IPS-NIHi7 (cell line): ENCODE data around the gene IGF2R.
"Not testable (repeated sequence)": the region's sequence is repeated elsewhere in the genome, so short reads cannot be mapped to it uniquely, and the experiment has no call there.

Experiments used
- DNase-seq: peaks from one replicate; pipeline ENCODE4 v3.0.0; 2012; ENCODE audit warnings: mixed read lengths; ENCODE audit errors: extremely low spot score

Gene IGF2R

DNA sequence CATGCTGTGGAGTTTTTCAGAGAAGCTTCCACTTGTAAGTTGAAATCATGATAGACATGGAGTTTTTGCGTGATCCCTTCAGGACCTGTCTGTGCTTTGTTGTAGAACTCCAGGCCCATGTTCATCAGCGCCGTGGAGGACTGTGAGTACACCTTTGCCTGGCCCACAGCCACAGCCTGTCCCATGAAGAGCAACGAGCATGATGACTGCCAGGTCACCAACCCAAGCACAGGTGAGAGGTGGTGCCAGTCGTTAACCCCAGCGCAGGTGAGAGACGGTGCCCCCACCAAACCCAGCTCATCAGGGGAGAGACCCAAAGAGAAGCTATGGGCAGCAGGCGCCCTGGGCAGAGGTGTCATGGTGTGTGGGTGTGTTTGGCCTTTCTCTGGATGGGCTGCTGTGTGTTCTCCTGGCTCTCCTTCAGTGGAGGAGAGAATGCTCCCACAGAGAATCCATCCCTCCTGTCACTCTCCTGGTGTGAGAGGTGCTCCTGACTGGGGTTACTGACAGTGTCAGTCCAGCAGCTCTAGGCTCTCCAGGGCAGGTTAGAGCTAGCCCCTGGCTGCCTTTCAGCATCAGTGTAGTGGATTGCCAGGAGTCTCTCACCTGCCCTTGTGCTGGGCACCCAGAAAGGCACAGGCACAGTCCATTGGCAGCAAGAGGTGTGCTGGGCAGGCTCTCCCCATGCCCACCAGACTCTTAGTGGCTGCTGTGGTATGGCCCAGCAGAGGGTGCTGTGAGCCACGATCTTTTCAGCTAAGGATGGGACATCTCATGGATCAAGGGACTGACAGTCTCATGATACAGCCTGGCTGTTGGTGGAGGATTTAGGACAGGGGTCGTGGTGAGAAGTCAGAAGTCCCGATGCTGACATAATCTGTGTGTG lies 103.2 kb downstream of the IGF2R start:
- DNase-seq = peak; percentile 46

DNA sequence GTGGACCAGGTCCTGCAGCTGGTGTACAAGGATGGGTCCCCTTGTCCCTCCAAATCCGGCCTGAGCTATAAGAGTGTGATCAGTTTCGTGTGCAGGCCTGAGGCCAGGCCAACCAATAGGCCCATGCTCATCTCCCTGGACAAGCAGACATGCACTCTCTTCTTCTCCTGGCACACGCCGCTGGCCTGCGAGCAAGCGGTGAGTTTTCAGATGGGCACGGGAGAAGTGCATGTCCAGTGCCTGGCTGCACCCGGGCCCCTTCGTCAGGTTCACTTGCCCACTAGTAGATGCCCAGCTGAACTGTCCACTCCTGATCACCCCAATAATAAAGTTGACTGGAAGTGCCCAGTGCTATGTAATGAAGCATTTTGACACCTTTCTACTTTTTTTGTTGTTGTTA lies 104.4 kb downstream of the IGF2R start:
- DNase-seq = no peak

DNA sequence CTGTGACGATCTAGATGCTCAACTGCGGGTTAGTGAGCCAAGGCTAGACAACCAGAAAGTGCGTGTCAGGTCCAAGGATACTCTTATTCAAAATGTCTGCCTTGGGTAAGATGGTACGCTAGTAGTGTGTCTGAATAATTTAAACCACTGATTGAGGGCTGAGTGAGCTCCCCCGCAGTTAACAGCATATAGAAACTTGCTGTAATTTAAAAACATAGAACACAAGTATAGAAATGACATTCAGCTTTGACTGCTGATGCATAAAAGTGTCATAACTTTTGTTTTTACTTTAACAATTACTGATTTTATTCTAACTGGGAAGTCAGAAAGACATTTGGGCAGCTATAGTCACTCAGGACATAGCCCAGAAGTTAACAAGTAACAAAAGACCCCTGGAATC lies 107.1 kb downstream of the IGF2R start:
- no peak for DNase-seq

DNA sequence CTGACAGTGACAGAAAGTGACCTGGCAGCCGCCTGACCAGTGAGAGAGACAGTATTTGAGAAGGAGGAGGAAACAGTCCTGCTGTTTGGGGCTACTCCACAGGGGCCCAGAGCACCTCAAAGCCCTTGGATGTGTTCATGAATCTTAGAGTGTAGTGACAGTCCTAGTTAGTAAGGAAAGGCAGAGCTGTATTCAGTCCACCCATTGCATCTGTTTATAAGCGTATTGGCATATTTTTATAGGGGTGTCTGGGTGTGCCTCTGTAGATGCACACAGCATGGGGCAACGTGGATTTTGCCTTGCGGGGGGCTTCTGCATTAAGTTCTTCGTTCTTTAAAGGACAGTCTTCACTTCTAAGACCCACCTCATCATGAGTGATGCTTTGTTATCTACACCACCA lies 108.1 kb downstream of the IGF2R start:
- DNase-seq = no peak

DNA sequence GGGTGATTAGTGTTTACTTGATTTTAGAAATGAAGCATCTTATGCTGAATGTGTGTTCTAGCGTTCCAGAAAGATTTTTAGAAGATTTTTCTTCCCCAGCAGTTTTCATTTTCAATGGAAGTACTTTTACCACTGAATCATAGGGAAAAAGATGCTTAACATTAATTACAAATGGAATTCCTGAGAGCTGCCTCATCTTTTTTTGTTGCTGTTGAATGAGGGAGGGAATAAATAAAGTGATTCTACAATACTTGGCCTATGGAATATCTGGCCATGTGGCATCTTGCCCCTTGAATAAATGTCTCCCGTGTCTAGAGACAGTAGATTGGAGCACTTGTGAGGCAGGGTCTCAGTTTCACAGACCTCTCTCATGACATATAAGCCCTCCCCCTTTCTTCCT lies 108.6 kb downstream of the IGF2R start:
- no peak for DNase-seq

DNA sequence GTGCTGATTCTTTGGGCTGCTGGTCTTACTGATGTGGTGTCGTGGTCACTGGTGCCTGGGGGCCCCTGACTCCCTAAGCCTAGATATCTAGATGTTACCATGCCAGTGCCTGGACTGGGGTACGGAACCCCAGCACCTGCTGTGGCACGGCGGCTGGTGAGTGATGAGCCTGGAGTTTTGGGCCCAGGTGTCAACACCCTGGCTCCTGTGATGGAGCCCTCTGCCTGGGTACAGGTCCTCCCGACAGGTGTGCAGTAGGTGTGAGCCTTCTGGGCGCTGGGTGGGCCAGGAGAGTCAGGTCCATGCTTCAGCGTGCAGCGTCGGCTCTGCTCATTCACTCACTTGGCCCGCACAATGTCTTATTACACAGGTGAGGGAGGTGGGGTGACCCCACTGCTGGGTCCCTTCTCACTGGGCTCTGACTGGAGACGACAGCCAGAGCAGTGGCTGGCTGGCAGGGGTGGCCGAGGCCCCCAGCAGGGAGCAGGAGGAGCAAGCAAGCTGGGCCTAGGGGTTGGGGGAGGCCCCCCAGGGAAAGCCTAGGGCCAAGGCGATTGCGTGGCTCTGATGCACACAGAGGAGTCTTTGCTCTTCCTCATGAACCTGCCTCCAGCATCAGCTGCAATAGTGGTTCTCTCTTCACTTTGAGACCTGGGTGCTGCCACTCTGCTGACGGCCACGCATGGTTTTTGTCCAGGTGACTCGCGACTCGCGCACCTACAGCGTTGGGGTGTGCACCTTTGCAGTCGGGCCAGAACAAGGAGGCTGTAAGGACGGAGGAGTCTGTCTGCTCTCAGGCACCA lies 110.2 kb downstream of the IGF2R start:
- no peak for DNase-seq

DNA sequence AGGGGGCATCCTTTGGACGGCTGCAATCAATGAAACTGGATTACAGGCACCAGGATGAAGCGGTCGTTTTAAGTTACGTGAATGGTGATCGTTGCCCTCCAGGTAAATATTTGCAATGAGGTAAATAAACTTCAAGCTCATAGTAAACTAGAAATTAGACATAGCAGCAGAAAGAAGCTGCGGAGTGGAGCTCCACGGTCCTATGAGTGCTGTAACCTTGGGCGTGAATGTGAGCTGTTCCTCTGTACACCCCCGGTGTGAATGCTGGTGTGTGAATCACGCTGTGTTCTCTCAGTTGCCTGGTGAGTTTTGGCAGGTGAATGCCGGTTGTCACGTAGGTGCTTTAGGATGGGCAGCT lies 110.8 kb downstream of the IGF2R start:
- DNase-seq = no peak

DNA sequence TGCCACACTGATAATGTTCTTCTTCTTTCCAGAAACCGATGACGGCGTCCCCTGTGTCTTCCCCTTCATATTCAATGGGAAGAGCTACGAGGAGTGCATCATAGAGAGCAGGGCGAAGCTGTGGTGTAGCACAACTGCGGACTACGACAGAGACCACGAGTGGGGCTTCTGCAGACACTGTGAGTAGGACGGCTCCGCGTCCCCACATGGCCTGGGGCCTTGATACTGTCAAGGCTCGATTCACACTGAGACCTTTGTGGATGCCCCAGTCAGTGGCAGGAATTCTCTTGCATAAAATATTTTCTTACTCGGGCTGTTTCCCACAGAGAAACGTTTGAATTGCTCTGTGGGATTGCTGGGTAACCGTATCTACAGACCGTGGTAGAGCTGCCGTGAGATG lies 111.2 kb downstream of the IGF2R start:
- DNase-seq = no peak

DNA sequence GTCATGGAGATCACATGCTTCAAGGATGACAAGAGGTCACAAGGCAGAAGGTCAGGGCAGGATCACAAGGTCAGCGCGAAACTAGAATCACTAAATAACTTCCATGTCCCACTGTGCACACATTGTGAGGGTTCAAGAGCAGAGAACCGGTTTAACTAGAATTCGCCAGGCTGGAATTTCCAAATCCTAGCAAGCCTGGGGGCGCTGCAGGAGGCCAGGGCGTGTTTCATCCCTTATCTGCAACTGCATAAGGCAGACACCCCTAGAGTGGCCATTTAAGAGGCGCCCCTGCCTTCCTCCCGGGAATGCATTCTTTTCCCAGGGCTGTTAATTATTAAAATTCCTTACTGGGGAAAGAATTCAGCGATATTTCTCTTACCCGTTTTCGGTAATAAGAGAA lies 112.5 kb downstream of the IGF2R start:
- DNase-seq = no peak

DNA sequence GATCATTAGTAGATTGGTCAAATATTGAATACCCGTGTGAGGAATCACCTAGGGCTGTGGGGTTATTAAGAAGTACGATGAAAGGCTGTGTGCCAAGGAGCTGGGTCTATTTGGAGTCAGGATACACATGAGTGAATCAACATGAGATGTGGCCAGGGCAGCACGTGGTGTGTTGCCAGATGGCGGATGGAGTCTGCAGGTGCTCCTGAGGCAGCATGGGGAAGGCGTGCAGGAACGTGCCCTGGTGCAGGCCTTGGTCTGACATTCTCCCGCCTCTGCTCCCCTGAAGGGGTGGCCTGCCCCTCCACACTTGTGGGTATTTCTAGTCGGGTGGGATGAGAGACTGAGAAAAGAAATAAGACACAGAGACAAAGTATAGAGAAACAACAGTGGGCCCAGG lies 113.7 kb downstream of the IGF2R start:
- DNase-seq = no peak

DNA sequence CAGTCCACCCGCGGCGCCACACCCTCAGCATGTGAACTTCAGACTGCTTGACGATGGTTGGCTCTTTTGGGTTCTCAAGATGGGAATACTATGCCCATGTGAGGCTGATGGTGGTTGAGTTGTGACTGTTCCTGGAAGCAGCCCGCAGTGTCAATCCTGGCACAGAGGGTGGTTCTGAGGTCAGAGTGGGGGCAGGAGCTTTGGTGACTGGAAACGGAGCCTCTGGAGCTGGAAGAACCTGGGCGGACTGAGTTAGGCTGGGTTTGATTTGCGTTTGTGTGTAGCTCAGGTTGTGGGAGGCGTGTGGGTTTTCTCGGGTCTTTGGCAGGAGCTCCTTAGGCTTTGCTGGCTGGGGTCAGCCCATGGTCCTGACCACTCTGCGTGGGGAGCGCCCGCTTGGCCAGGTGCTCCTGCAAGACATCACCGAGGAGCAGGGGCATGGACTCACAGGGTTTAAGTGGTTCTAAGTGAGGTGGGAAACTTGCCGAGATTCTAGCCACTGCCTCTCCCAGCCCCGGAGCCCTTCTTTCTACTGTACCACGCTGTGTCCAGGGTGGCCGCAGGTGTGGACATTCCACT lies 115.4 kb downstream of the IGF2R start:
- DNase-seq = no peak

DNA sequence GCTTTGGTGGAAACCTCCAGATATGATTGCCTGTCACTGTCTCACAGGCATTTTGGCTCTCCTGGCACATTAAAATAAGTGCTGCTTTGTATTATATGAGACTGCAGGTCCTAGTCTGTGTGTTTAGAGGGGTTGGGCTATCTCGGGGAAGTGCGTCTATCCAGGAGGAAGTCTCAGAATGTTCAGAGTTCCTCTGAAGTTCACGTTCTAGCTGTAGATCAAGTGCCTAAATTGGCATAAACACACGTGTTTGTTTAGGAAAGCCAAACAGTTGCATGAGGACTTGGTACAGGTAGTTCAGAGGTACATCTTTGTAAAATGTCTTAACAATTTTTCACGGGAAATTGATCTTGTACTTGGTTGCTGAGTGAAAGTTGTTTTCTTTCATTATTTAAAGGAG lies 116.3 kb downstream of the IGF2R start:
- no peak for DNase-seq

DNA sequence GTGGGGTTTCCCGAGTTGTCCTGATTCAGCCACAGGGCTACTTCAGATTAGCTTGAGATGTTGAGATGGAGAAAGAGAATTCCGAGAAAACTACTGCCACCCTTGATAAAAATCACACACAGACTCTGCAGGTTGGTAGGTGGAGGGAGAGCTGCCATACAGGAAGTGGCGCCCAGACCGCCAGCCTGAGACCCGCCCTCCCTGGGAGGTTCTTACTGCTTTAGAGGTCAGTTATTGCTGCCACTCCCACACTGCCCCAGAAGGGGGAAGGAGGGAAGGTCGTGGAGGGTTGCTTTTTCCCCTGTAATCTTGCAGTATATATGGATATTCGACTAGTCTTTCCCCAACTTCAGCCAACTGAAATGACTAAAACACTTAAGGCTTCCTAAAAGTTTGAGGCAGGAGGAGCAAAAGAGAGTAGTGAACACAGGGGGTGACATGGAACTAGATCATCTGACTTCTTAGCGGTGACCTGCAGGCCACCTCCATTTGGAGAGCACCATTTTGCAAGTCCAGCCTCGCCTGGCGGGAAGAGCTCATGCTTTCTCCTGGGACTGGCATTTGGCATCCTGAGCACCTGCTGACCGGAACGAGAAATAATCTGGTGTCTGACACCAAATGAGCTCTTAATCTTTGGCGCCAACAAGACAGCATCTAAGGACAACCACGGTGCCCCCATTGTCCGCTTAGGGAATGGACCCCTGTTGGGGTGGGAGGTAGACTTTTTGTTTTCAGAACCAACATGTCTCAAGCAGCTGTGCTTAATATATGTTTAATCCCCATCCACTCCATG lies 117.0 kb downstream of the IGF2R start:
- no peak for DNase-seq

DNA sequence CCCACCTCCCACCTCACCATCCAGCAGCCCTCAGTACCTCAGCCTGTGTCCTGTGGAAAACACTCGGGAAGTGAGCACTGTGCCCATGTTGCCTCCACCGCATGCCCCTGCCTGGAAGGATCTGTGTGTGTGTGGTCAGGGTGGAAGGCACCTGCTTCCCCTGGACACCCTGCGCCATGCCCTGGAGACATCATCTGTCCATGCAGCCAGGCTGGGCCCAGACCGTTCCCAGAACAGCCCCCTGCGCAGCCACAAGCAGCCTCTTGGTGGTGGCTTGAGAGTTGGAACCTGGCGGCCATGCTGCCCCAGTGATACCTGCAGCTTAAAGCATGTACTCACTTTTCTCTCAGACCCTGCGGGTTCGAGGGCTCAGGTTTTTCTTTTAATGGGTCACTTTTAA lies 117.9 kb downstream of the IGF2R start:
- no peak for DNase-seq

DNA sequence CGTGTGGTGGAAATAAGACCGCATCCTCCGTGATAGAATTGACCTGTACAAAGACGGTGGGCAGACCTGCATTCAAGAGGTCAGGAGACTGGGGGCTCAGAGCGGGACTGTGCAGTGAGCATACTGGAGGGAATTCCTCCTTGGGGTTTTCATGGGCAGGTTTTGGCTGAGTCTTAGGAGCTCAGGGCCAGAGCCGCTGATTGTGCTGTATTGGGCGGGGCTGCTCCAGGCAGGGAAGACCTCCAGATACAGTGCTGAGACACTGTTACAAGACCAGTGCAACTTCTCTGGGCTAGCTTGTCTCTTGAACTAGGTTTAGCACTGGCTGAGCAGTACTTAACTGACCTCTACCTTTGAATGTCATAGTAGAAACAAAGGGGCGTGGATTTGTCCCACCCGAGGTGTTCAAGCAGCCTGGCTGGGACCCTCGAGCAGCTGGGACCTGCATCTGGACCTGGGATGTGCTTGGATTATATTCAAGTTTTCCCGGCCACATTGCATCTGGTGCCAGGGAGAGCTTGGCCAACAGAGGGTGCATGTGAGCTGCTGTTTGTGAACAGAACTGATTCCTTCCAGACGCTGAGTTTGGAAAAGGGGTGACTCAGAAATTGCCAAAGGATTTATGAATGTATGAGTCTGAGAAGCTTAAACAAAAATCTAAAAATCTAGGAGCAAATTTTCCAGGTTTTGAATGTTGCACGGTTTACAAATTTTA lies 119.3 kb downstream of the IGF2R start:
- peak; percentile 82 for DNase-seq

DNA sequence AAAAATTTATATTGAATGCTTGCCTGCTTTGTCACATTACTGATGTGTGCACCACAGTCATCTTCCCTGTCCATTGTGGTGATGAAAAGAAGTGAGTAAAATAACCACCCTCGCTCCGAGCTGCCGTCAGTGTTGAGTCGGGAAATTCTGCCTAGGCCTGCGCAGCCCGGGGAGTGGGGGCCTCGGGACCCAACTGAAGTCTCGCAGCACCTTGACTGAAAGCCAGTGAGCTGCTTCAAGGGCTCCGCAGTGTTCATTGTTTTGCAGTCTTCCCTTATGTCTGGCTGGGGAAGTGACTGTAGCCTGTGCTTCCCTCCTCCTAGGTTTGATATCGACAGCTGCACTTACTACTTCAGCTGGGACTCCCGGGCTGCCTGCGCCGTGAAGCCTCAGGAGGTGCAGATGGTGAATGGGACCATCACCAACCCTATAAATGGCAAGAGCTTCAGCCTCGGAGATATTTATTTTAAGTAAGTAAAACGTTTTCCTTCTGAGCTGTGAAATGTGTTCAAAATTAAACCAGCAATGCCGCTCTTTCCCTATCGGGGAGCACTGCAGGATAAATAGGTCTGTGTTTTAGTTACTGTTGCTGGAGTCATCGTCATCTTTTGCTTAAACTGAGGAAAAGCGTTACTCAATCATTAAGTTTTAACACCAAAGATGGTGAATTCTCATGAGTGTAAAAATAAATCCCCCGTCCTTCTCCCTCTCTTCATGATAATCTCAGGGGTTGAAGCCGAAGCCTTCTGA lies 120.1 kb downstream of the IGF2R start:
- DNase-seq = no peak

DNA sequence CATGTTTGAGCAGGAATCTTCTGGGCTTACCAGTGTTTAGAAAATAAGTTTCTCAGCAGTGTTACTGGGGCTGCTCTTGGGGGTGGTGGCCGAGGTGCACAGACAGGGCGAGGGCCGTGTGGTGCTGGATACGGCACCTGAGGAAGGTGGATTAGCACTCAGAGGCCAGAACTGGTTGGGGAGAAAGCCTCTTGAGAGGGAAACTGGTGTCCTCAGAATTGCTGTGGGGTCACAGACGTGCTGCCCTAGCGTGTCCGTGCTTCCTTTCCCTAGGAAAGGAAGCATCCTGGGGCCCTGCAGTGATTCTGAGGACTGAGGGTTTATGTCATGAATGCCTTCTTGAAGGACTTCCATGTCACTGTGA lies 120.6 kb downstream of the IGF2R start:
- no peak for DNase-seq

DNA sequence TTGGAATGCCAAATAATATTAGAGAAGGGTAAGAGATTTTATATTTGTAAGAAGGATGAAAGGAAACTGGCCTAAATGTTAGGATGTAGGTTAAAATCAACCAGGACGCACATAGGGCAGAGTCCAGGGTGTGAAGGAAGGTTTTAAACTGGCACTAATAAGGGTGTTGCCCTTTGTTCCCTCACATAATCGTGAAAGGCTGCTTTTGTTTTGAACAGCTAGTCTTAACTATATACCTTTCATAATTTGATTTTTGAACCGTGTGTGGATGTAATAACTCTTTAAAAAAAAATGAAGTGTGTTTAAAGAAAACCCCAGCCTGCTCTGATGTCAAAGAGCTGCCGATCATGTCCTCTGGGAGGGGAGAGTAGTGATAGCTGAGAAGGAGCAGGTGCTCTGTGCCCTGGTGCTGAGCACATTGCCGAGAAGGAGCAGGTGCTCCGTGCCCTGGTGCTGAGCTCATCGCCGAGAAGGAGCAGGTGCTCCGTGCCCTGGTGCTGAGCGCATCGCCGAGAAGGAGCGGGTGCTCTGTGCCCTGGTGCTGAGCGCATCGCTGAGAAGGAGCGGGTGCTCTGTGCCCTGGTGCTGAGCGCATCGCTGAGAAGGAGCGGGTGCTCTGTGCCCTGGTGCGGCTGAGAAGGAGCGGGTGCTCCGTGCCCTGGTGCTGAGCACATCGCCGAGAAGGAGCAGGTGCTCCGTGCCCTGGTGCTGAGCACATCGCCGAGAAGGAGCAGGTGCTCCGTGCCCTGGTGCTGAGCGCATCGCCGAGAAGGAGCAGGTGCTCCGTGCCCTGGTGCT lies 121.8 kb downstream of the IGF2R start:
- DNase-seq = not testable (repeated sequence)

DNA sequence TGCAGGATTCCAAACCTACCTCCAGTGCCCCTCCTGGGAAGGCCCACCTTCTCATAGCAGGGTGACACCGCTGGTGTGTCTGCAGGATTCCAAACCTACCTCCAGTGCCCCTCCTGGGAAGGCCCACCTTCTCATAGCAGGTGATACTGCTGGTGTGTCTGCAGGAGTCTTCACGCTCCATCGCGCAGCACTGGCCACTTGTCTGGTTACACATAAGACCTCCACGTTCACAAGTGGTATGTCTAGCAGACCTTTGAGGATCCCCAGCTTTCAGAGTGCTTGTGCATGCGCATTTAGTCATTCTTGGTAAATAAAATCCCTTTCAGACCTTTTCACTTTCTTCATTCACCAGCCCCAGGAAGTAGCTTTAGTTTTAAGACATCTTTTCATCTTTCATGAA lies 123.3 kb downstream of the IGF2R start:
- not testable (repeated sequence) for DNase-seq

DNA sequence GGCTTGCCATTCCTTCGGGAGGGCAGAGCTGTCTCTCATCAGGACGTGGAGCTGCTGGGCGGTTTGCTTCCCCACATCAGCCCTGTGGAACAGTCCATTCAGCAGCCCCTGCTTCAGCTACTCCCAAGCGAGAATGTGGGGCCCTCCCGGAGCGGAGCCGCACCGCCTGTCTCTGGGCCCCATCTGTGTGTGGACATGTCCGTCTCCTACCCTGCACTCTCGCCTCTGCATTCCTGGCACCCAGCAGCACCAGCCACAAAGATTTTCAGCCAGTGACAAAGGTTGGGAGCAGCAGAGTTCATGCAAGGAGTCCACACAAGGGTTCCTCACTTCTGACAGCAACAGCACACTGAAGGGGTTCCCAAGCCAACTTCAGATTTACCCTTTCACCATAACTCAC lies 123.7 kb downstream of the IGF2R start:
- DNase-seq = no peak
